Suprapubic skin (tissue), 4 donors: ENCODE measurements around the gene SUPT6H. TPM values are rescaled to one million over a fixed set of nuclear protein-coding genes. Genes with fewer than 3 reads are reported as not detected.

Source experiments
- DNase-seq, 2 donors: peaks; one replicate each; pipeline ENCODE4 v3.0.0-alpha.2; 2019; ENCODE audit warnings: low spot score in 2 of 2
- H3K27ac ChIP-seq: fragments of 200-600 bp; sonication (generic); one replicate; pipeline ENCODE4 v1.5.1; 2019
- H3K27me3 ChIP-seq: fragments of 200-600 bp; sonication (generic); one replicate; pipeline ENCODE4 v1.5.1; 2019
- H3K36me3 ChIP-seq: fragments of 200-600 bp; sonication (generic); one replicate; pipeline ENCODE4 v1.5.1; 2019
- H3K4me1 ChIP-seq: fragments of 200-600 bp; sonication (generic); one replicate; pipeline ENCODE4 v1.5.1; 2019
- H3K4me3 ChIP-seq: fragments of 200-600 bp; sonication (generic); one replicate; pipeline ENCODE4 v1.5.1; 2019; ENCODE audit warnings: mild to moderate bottlenecking
- H3K9me3 ChIP-seq: fragments of 200-600 bp; sonication (generic); one replicate; pipeline ENCODE4 v1.5.1; 2019
- CTCF ChIP-seq, 2 donors: fragments of 200-600 bp in 1 of 2; fragments of 450-650 bp in 1 of 2; sonication (generic) in 1 of 2; IDR thresholded peaks; one replicate each; pipeline ENCODE4 v1.5.1; 2016 to 2019; ENCODE audit warnings: antibody characterized with exemption in 2 of 2, mild to moderate bottlenecking in 1 of 2, moderate library complexity in 1 of 2
- EP300 ChIP-seq: sonication (generic); formaldehyde crosslinking; IDR thresholded peaks from one replicate; pipeline ENCODE4 v1.6.1; 2017; ENCODE audit warnings: antibody characterized with exemption
- POLR2A ChIP-seq, 2 donors: fragments of 450-650 bp; IDR thresholded peaks; one replicate each; pipeline ENCODE4 v1.6.1; 2017; ENCODE audit warnings: antibody characterized with exemption in 2 of 2, mild to moderate bottlenecking in 2 of 2, moderate library complexity in 2 of 2
- POLR2AphosphoS5 ChIP-seq, 3 donors: sonication (generic); formaldehyde crosslinking; IDR thresholded peaks; one replicate each; pipeline ENCODE4 v1.6.1; 2017; ENCODE audit warnings: antibody characterized with exemption in 3 of 3
- WGBS: methylation state at CpG from one replicate; pipeline ENCODE4 v1.1.5; 2018; 5-methylcytosine and 5-hydroxymethylcytosine counted together
- total RNA-seq, 4 donors: library from RNA; depleted of rRNA; stranded (reverse); fragments of >200 nt; gene quantifications; one replicate each; pipeline ENCODE4 v1.1.0, GENCODE V29; 2016

The SUPT6H gene
- total RNA-seq, 4 donors from 2014 or later: 41.1 to 123 (median 57.2) TPM

DNA sequence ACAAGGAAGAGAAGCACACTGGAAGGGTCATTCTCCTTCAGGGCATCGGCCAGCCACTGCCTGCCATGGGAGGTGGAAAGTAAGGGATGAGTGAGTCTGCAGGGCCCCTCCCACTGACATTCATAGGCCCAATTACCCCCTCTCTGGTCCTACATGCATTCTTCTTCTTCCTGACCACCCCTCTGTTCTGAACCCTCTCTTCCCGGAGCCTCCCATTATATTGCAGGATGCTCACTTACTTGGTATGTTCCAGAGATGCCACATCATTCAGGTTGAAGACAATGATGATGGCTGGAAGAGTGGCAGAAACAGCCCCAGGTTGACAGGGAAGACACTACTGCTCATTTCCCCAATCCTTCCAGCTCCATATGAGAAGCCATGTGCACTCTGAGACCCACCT is 53.2 kb downstream of the SUPT6H start:
- Histone ChIP-seq H3K36me3 (peaks cover 23% of the 10 kb centered on the region), H3K4me3 (no peak overlapping the region), H3K27ac (no peak overlapping the region), H3K4me1 (peaks cover 55% of the 10 kb centered on the region), H3K9me3 (no peaks in the 10 kb centered on the region), H3K27me3 (no peaks in the 10 kb centered on the region)
- WGBS: 83% methylated on average over 2 of the region's 2 CpGs
- TF ChIP-seq POLR2AphosphoS5 (IDR thresholded peaks at IDR 0.05) (no peak), EP300 (no peak), CTCF (IDR thresholded peaks at IDR 0.05) (no peak)
- DNase-seq: no peak

- WGBS: 26% methylated on average over 6 of the region's 63 CpGs
- peaks cover 60% of the 10 kb centered on the region for H3K4me1 ChIP-seq
- DNase-seq: peak in 1 of 2 donors; percentile 82
- no peaks in the 10 kb centered on the region for H3K9me3 ChIP-seq
- H3K36me3 ChIP-seq: peaks cover 29% of the 10 kb centered on the region
- H3K4me3 ChIP-seq: peak overlapping the region; percentile 92
- TF ChIP-seq POLR2A (IDR thresholded peaks at IDR 0.05): no peak
- TF ChIP-seq CTCF (IDR thresholded peaks at IDR 0.05): no peak
- no peak for TF ChIP-seq EP300
- no peak for TF ChIP-seq POLR2AphosphoS5 (IDR thresholded peaks at IDR 0.05)
- H3K27me3 ChIP-seq: no peaks in the 10 kb centered on the region
- H3K27ac ChIP-seq: peak overlapping the region; percentile 94
Observed at GRCh38 chr17:28716740-28717577, 55.0 kb downstream of the SUPT6H start.

- H3K27me3 ChIP-seq: no peaks in the 10 kb centered on the region
- H3K4me3 ChIP-seq: peak within 1 kb of the TSS; percentile 92
- H3K27ac ChIP-seq: peak within 1 kb of the TSS; percentile 94
- H3K36me3 ChIP-seq: peaks cover 36% of the 10 kb centered on the region
- WGBS: 3% methylated on average over 24 of the region's 60 CpGs
- peak; percentile 85 to 87 for DNase-seq
- TF ChIP-seq EP300 (no peak), POLR2A (IDR thresholded peaks at IDR 0.05) (peak in 1 of 2 donors; percentile 17), CTCF (IDR thresholded peaks at IDR 0.05) (peak in 1 of 2 donors; percentile 21), POLR2AphosphoS5 (IDR thresholded peaks at IDR 0.05) (no peak)
- peaks cover 63% of the 10 kb centered on the region for H3K4me1 ChIP-seq
- no peaks in the 10 kb centered on the region for H3K9me3 ChIP-seq
Observed at GRCh38 chr17:28717578-28718332, 55.8 kb downstream of the SUPT6H start, which contains the start of gene RAB34. Gene RAB34 (minus strand): TSS chr17:28717868. CDS start chr17:28717266, 602 bp downstream.

GRCh38 chr17:28718333-28719020 is 56.5 kb downstream of the SUPT6H start:
- H3K27me3 ChIP-seq: no peaks in the 10 kb centered on the region
- DNase-seq: no peak
- peaks cover 71% of the 10 kb centered on the region for H3K4me1 ChIP-seq
- H3K9me3 ChIP-seq: no peaks in the 10 kb centered on the region
- peaks cover 43% of the 10 kb centered on the region for H3K36me3 ChIP-seq
- H3K4me3 ChIP-seq: peak overlapping the region; percentile 92
- 37% methylated on average over 18 of the region's 18 CpGs for WGBS
- H3K27ac ChIP-seq: peak overlapping the region; percentile 94
- no peak for TF ChIP-seq EP300
- no peak for TF ChIP-seq CTCF (IDR thresholded peaks at IDR 0.05)
- TF ChIP-seq POLR2AphosphoS5 (IDR thresholded peaks at IDR 0.05): no peak
- TF ChIP-seq POLR2A (IDR thresholded peaks at IDR 0.05): no peak
